NCI-H2227 (cell line): Measurements from ENCODE around the gene MTMR2.

ENCODE experiments used
- DNase-seq: peaks from one replicate; lab custom pipeline; 2025; ENCODE audit not compliant: unreplicated experiment; lab: John Stamatoyannopoulos, UW

The MTMR2 gene

GRCh38 chr11:95788921-95789505 lies 134.9 kb downstream of the MTMR2 start:
- peak; percentile 53 for DNase-seq
